Measurements from ENCODE around the gene GRIN2A.

Gene GRIN2A

DNA sequence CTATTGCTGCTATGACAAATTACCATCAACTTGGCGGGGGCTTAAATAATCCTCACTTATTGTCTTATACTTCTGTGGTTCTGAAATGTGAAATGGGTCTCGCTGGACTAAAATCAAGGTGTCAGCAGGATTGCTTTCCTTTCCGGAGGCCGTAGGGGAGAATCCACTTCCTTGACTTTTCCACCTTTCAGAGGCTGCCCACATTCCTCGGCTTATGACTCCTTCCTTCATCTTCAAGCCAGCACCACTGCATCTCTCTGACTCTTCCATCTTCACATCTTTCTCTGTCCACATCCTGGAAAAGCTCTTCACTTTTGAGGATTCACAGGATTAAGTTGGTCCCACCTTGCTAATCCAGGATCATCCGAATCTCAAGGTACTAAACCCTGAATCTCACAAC is 217.8 kb downstream of the GRIN2A start:
- DNase-seq: no peak

- no peak for DNase-seq
Measured at GRCh38 chr16:9957433-9957832, 224.8 kb downstream of the GRIN2A start.

GRCh38 chr16:9957002-9957401 is 225.2 kb downstream of the GRIN2A start:
- DNase-seq: no peak

DNA sequence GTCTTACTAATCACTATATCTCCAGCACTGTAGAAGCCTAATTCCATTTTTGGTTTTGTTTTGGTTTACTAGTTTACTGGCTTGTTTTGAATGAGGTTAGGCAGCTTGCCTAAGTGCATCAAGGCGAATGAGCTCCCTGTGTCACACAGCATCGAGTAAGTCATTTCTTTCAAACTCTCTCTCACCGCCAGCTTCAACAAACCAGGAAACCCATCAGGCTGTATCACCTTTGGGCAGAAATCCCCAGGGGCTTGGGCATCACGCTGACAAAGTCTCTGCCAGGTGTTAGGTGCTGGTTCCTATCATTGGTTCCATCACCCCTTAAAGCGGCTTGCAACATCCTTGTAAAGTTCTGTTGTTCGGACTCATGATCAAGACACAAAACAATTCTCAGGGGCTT is 226.6 kb downstream of the GRIN2A start:
- no peak for DNase-seq

- DNase-seq: no peak
Measured at GRCh38 chr16:9953908-9954570, 228.2 kb downstream of the GRIN2A start.

GRCh38 chr16:9950658-9951057 is 231.6 kb downstream of the GRIN2A start:
- DNase-seq: no peak

DNA sequence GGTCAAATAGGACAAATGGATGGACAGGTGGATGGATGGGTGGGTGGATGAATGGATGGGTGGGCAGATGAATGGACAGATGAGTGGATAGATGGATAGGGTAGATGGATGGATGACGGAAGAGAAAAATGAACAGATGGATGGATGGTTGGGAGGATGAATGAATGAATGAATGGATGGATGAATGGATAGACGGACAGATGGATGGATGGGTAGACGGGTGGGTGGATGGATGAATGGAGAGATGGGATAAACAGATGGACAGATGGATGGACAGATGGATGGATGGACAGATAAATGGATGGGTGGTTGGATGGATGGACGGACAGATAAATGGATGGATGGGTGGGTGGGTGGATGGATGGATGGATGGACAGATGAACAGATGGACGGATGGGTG is 232.8 kb downstream of the GRIN2A start:
- DNase-seq: no peak

DNA sequence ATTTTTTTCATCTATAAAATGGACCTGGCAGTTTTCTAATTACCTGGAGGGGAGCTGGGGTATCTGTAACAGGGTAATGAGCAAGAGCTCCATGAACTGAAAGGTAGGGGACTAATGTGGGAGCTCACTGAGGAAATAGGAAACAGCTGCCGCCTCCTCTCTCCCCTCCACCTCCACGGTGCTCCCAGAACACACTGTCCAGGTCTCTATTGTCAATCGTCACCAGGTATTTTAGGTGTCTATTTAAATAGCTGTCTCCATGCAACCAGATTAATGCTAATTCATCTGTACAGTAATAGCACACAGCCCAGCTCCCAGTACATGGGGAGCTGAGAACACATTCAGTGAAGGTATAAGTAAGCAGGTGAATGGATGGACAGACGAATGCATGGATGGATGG is 233.3 kb downstream of the GRIN2A start:
- no peak for DNase-seq

GRCh38 chr16:9946022-9946720 is 236.1 kb downstream of the GRIN2A start:
- no peak for DNase-seq

DNA sequence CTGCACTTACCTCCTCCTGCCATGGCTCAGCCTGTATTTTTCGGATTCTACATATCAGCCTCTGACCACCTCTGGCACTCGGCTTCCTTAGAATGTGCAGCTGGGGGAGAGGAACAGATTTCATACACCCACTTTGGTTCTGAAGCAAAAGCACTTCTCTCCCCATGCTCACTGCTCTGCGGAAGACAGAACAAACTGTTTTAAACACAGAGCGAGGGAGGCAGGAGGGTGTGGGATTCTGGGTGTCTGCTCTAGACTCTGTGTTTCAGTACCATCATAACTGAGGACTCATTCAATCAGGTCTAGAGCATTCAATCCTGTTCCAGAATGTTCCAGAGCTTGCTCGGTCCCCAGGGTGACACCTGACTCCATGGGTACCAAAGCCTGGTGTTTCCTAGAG is 239.1 kb downstream of the GRIN2A start:
- no peak for DNase-seq

GRCh38 chr16:9941245-9941644 is 241.0 kb downstream of the GRIN2A start:
- no peak for DNase-seq

- DNase-seq: no peak
Measured at GRCh38 chr16:9934723-9935508, 247.3 kb downstream of the GRIN2A start.

- no peak for DNase-seq
Measured at GRCh38 chr16:9932919-9933653, 249.1 kb downstream of the GRIN2A start.

DNA sequence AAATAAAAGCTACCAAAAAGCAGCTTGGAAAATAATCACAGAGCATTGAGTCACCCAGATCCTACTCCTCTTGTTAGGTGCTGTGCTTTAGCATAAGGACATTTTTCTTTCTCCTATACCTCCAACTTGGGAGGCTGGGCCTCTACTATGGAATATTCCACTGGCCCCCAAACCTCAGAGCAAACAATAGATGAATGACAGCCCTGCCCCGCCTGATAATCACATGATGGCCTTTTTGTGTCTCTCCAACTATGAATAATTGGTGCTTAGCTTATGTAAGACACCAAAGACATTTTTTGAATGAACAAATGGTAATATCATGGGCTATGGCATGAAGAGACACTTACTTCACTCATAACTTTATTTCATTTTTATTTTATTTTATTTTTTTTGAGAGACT is 250.2 kb downstream of the GRIN2A start:
- no peak for DNase-seq

DNA sequence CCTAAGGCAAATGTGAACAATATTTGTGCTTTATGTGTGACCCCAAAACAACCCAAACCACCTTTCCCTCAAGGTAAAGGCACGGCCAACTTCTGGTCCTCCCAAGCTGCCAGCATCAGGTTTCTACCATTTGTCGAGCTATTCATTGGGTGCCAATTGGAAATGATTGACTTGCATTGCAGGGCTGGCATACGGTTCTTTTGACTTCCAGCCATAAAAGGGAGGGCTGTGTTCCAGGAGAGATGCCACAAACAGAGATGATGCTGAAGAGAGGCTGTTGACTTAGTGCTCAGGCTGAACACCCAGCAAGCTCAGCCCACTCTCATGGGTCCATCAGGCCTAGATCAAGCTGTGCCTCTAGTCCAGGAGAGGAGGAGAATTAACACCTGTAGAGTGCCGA is 252.4 kb downstream of the GRIN2A start:
- DNase-seq: peak; percentile 22

GRCh38 chr16:9929313-9929712 is 252.9 kb downstream of the GRIN2A start:
- DNase-seq: no peak

DNA sequence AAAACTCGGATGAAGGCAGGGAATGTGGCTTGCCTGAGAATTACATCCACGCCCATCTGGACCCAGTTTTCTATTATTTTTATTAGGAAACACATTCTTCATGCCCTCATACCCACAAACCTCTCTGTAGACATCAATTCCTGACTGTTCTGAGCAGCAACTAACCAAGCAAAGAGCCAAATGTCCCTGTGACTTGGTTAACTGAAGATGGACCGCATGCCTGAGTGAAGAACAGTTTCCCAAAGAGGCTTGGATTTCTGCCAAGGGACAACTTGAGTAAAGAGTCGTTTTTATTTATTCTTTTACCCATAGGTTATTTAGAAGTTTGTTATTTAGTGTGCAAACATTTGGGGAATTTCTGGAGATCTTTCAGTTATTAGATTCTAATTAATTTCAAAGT is 259.8 kb downstream of the GRIN2A start:
- DNase-seq: no peak

DNA sequence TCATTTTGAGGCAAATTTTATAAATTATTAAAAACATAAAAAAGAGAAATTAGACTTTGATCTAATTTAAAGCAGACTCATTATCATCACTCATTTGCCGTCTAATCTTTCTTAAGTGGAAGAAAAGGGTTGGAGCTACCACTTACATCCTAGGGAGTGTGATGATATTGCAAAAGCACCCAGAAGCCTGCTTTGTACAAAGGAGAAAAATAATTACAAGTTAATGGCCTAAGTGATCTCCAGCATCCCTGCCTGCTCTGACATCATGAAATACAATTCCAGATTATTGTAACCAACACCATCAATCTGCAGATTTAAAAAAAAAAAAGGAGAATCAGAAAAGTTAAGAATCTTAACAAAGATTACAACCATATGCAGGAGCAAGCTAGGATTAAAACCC is 260.2 kb downstream of the GRIN2A start:
- DNase-seq: no peak

GRCh38 chr16:9919460-9919859 is 262.8 kb downstream of the GRIN2A start:
- DNase-seq: no peak

- no peak for DNase-seq
Measured at GRCh38 chr16:9917691-9918090, 264.5 kb downstream of the GRIN2A start.

DNA sequence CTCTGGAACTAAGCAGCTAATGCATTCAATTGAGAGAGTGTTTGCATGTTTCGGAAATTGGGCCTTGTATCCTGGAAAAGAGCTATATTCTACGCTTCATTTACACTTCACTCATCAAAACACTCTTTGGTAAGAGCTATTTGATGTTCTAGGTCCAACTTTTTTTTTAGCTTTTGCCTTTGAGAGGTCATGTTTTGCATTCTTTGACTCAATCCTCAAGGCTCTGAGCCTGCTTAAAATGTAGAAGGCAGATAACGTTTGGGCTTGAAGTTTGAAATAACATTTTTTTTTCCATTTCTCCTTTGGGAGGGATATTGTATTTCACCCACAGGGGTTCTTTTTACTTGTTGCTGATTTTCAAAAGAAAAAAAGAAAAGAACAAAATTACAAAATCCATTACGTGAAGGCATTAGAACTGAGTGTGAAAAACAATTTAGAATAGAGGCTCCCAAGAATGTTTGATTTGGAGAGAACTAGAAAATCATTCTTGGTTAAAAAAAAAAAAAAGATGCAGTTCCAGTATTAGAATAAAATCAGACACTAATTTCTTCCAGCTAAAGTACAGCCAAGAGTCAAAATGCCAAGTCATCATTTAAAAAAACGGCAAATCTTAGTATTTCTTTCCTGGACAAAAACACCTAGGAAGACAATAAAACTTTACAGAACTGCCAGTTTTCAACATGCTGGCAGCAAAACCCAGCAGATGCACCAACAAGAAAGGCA is 268.5 kb downstream of the GRIN2A start:
- DNase-seq: no peak

DNA sequence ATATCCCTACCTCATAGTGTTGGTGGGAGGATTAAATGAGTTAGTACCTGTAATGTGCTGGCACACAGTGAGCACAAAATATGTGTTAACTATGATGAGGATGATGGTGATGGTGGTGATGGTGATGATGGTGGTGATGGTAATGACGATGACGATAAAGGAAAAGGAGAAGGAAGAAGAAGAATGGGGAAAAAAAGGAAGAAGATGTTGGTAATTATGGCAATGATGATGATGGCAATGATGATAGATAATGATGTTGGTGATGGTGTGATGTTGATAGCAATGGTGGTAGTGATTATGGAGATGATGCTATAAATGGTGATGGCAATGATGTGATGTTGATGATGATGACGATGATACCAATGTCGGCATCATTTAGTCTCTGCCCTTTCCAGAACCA is 270.2 kb downstream of the GRIN2A start:
- no peak for DNase-seq

DNA sequence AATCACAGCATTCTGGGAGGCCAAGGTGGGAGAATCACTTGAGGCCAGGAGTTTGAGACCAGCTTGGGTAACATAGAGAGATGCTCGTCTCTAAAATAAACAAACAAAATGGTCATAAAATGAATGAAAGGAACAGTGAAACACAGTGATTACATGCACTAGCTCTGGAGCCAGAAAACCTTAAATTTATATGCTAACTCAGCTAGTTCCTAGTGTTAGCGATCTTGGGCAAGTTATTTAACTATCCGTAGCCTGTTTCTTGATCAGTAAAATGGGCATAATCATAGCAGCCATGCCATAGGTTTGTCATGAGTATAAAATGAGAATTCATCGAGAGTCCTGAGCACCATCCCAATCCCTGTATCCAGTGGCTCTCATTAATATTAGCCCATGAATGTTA is 271.0 kb downstream of the GRIN2A start:
- no peak for DNase-seq

All from NCI-H2029 (cell line).